ENCODE data around the gene SLC15A1.
"Not testable (repeated sequence)": the region's sequence is repeated elsewhere in the genome, so short reads cannot be mapped to it uniquely, and the experiment has no call there.

SLC15A1 gene

GRCh38 chr13:98781470-98781869 lies 29.0 kb upstream of the SLC15A1 start:
- no peak for DNase-seq (ENCODE audit: low spot score)

- no peak for DNase-seq (ENCODE audit: low spot score)
Measured at GRCh38 chr13:98781045-98781444, 28.6 kb upstream of the SLC15A1 start.

GRCh38 chr13:98780451-98780850 lies 28.0 kb upstream of the SLC15A1 start:
- no peak for DNase-seq (ENCODE audit: low spot score)

- no peak for DNase-seq (ENCODE audit: low spot score)
Measured at GRCh38 chr13:98779695-98780094, 27.2 kb upstream of the SLC15A1 start.

GRCh38 chr13:98778749-98779148 lies 26.3 kb upstream of the SLC15A1 start:
- no peak for DNase-seq (ENCODE audit: low spot score)

- no peak for DNase-seq (ENCODE audit: low spot score)
Measured at GRCh38 chr13:98776644-98777043, 24.2 kb upstream of the SLC15A1 start.

GRCh38 chr13:98775844-98776598 lies 23.5 kb upstream of the SLC15A1 start:
- no peak for DNase-seq (ENCODE audit: low spot score)

GRCh38 chr13:98775386-98775785 lies 22.9 kb upstream of the SLC15A1 start:
- no peak for DNase-seq (ENCODE audit: low spot score)

- no peak for DNase-seq (ENCODE audit: low spot score)
Measured at GRCh38 chr13:98774776-98775175, 22.3 kb upstream of the SLC15A1 start.

- no peak for DNase-seq (ENCODE audit: low spot score)
Measured at GRCh38 chr13:98773921-98774320, 21.4 kb upstream of the SLC15A1 start.

GRCh38 chr13:98772794-98773452 lies 20.5 kb upstream of the SLC15A1 start:
- no peak for DNase-seq (ENCODE audit: low spot score)

- no peak for DNase-seq (ENCODE audit: low spot score)
Measured at GRCh38 chr13:98771838-98772611, 19.6 kb upstream of the SLC15A1 start.

- DNase-seq (ENCODE audit: low spot score): no peak
Measured at GRCh38 chr13:98769736-98770135, 17.3 kb upstream of the SLC15A1 start.

GRCh38 chr13:98768522-98768921 lies 16.1 kb upstream of the SLC15A1 start:
- no peak for DNase-seq (ENCODE audit: low spot score)

GRCh38 chr13:98766697-98767096 lies 14.2 kb upstream of the SLC15A1 start:
- DNase-seq (ENCODE audit: low spot score): no peak

GRCh38 chr13:98765996-98766519 lies 13.6 kb upstream of the SLC15A1 start:
- no peak for DNase-seq (ENCODE audit: low spot score)

GRCh38 chr13:98761986-98762616 lies 9.6 kb upstream of the SLC15A1 start:
- DNase-seq (ENCODE audit: low spot score): no peak

- DNase-seq (ENCODE audit: low spot score): no peak
Measured at GRCh38 chr13:98761126-98761985, 8.9 kb upstream of the SLC15A1 start.

GRCh38 chr13:98755729-98756128 lies 3.3 kb upstream of the SLC15A1 start:
- no peak for DNase-seq (ENCODE audit: low spot score)

GRCh38 chr13:98755116-98755515 lies 2.6 kb upstream of the SLC15A1 start:
- no peak for DNase-seq (ENCODE audit: low spot score)

- DNase-seq (ENCODE audit: low spot score): not testable (repeated sequence)
Measured at GRCh38 chr13:98754468-98754867, 2.0 kb upstream of the SLC15A1 start.

Measured in COLO829 (cell line).